Stimulated activated CD4-positive, alpha-beta T cell treated with anti-CD3 and anti-CD28 coated beads, TNF-alpha, amount 100 ng/mL, for 48 hours (primary cell): ENCODE results near the gene ETV4.

ENCODE experiments used
- DNase-seq, 3 donors: peaks; one replicate each; pipeline ENCODE4 v3.0.0-alpha.2; 2020; ENCODE audit warnings: low read depth in 3 of 3

ETV4 gene

DNA sequence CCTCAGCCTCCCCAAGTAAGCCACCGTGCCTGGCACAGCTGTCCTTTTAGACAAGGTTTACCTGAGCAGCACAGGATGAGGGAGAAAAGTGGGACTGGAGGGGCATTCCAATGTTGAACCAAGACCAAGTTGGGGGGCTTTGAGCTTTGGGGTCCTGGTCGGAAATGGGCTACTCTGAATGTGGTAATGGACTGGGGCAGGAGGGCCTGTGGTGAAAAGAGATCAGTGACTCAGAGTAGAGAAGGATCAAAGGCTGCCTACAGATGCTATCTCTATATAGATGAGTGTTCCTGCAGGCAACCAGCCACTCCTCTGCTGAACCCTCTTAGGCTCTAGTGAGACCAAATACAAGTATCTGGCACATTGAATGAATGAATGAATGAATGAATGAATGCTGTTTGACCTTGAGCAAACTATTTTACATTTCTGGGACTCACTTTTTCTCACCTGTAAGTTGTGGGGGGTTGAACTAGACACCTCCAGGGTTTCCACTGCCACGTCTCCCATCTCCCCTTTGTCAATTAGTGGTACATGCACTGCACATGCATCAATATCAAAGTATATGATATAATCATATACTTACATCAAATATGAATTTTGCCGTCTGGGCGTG is 26.3 kb upstream of the ETV4 start:
- no peak for DNase-seq

DNA sequence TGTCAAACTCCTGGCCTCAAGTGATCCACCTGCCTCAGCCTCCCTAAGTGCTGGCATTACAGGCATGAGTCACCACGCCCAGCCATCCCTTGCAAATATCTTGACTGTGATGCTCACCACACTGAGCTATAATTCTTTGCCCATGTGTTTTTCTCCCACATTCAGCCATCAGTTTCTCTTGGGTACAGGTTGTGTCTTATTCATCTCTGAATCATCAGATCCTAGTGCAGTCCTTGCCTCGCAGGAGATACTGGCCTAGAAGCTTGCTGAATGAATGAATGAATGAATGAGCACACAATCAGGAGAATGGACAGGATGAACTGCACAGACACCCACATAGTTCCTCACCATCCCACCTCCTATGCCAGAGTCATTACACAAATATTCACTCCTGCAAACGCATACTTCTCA is 24.4 kb upstream of the ETV4 start:
- DNase-seq, result no peak

GRCh38 chr17:43568506-43569082 is 22.5 kb upstream of the ETV4 start:
- DNase-seq, result no peak

- no peak for DNase-seq
Measured at GRCh38 chr17:43563600-43564594, 17.8 kb upstream of the ETV4 start.

GRCh38 chr17:43562679-43563599 is 16.8 kb upstream of the ETV4 start:
- DNase-seq, result no peak

DNA sequence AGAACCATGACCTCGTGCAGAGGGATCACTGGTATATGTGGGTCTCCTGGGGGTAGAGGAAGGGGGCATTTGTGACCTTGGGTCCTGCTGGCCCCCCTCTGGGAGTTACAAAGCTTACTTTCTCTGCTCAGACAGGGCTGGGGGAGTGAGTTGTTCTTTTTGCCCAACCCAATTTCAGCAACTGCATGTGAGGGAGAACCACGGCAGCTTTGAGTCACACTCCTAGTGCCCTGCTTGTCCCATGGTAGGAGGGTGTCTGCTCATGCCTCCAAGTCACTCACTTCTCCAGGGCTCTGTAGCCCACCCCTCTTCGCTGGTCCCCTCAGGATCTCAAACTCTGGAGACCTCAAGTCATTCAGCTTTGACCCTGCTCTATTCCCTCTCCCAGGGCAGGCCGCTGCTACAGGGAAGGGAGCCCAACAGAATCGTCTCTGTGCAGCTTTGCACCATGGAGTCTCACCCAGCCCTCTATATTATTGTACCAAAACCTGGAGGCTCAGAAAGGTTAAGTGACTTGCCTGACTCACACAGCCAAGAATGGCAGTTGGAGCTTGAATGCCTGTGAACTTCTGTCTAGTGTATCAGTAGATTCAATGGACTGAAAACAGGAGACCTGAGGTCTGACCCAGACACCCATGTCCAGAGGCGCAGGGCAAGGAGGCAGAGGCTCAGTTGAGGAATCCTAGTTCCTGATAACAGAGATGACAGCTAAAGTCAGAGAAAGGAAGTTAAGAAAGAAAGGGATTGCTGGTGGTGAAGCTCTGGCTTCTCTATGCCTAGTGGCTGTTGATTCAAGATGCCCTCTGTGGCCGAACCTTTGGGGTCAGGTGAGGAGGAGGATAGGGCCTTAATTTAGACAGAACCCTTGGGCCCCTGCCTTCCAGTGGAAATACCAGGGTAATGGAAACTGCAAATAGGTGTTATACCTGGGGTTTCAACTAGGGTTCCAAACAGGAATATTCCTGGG is 14.6 kb upstream of the ETV4 start:
- no peak for DNase-seq

DNA sequence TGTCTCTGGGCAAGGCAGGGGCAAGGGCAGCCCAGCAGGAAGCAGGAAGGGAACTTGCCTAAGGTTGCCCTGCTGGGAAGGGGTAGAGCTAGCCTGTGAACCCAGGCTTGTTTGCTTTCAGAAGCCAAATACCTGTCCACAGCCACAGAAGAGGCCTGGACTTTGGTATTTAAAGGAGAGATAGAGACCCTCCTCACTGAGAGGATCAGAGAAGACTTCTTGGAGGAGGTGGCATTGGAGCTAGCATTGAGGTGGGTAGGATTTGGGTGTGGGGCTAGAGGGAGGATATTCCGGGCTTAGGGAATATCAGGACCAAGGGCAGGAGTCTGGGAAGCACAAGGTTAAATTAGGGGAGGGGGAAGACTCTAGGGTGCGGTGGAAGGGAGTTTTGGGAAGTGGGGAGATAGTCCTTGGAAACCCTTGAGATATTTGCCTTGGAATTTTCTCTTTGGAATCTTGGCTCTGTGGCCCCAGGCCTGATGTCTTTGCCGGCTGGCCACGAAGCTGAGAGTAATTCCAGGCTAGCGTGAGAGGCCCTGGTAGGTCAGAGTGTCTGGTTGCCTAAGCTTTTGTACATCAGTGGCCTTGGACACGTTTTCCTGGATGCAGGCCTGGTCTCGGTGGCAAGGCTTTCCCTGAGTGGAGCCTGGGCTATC is 13.1 kb upstream of the ETV4 start:
- DNase-seq, result no peak

GRCh38 chr17:43558805-43559160 is 12.6 kb upstream of the ETV4 start:
- DNase-seq, result no peak

GRCh38 chr17:43556292-43556691 is 10.2 kb upstream of the ETV4 start:
- no peak for DNase-seq

- no peak for DNase-seq
Measured at GRCh38 chr17:43554857-43555256, 8.7 kb upstream of the ETV4 start.

DNA sequence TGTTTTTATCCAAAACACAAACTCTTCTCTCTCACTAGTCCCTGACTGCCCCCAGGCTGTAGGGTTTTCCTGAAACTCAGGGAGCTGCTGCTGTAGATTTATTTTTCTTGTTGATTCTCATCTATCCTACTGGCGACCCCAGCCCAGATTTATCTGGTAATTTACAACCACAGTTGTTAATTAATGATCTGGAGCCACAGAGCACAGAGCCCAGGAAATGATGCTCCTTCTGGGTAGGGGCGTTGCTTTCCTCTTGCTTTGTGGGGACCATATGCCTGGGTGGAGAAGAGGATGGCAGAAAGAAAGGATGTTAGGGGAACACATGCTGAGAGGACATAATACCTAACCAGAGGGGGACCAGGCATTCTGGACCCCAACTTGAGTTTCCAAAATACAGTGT is 7.4 kb upstream of the ETV4 start:
- DNase-seq, result no peak

DNA sequence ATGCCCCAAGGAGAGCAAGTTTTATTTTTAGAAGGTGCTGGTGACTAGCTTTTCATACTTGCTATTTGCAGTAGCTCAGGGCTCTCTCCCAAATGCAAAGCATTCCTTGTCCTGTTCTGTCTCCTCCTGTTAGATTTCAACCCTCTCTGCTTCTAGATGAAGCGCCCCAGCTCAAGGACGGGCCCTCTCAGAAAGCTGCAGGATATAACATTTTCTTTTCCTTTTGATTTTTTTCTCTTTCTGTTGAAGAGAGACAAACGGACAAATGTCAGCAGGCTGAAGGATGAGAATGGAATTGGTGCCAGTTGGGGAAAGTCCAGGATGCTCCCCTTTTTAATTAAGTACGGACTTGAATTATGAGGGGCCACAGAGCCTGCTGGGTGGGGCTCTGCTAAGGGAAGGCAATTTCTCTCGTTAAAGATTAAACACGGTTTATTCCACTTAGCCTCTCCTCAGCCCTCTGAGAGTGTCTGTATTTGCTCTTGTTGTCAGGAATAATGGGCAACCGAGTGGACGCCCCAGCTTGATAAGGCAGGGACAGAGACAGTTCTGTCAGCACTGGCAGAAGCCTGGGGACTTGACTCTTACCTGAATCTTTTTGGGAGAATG is 6.2 kb upstream of the ETV4 start:
- no peak for DNase-seq

DNA sequence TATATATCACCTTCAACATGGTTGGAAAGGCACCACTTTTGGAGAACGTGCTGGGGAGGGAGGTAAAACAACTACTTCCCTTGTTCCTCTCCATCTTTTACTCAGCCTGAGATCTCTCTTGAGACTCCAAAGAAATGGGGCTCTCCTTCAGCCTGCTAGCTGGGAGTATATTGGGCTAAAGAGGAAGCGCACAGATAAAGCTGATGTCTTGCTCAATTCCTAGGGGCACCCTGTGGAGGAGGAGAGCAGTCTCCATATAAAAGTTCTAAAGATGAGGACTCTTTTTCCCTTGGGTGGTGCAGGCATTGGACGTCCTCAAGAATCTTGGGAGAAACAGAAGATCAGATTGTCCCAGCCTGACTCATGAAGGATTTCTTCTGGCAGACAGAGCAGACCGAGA is 4.6 kb upstream of the ETV4 start:
- DNase-seq, result no peak

- DNase-seq, result no peak
Measured at GRCh38 chr17:43549496-43549895, 3.4 kb upstream of the ETV4 start.

DNA sequence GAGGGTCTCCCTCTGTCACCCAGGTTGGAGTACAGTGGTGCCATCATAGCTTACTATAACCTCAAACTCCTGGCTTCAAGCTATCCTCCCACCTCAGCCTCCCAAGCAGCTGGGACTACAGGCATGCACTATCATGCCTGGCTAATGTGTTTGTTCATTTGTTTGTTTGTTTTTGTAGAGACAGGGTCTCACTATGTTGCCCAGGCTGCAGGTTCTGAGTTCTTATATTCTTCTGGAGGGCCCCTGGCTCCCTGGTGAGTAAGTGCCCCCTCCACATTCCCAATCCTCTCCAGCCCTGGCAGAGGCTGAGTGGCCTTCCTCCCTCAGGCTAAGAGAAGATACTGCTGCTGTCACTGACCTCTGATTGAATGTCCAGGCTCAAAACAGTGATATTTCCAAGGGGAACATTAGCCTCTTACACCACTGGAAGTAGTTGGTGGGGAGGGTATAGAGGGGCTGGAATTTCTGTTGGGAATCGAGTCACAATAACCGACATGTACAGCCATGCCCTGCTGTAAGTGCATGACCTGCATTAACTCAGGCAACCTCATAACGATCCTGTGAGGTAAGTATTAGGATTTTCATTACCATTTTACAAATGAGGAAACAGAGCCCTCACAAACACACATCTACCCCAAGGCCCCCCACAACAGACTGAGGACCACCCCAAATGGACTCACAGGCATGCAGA is 2.7 kb upstream of the ETV4 start:
- DNase-seq, result no peak

GRCh38 chr17:43547659-43548256 is 1.6 kb upstream of the ETV4 start:
- no peak for DNase-seq

- no peak for DNase-seq
Measured at GRCh38 chr17:43547189-43547550, 1.0 kb upstream of the ETV4 start.

- peak in 1 of 3 donors; percentile 14 for DNase-seq
Measured at GRCh38 chr17:43545383-43545632, 832 bp downstream of the ETV4 start.
